MM.1S (cell line): ENCODE data around the gene SPATA22.

Experiments
- CTCF ChIP-seq: fragments of 300-600 bp; sonication (generic); IDR thresholded peaks from 2 replicates; pipeline ENCODE4 v1.5.1; 2016; ENCODE audit warnings: antibody characterized with exemption, low read length, mixed read lengths
- EZH2 ChIP-seq: fragments of 300-600 bp; sonication (generic); optimal IDR thresholded peaks from 2 replicates; pipeline ENCODE3; 2017; ENCODE audit warnings: low read depth, mild to moderate bottlenecking, antibody characterized with exemption, low read length, mixed read lengths
- EZH2phosphoT487 ChIP-seq: fragments of 300-600 bp; sonication (generic); IDR thresholded peaks from 2 replicates; pipeline ENCODE4 v1.6.1; 2018; ENCODE audit warnings: antibody characterized with exemption, low read length

- TF ChIP-seq CTCF (no peak), EZH2 (no peak), EZH2phosphoT487 (no peak)
Observed at GRCh38 chr17:3474212-3474611, 2.6 kb upstream of the SPATA22 start.
